Tibial nerve (tissue), 4 donors: ENCODE measurements around the gene P3H4. TPM values are rescaled to one million over a fixed set of nuclear protein-coding genes. Genes with fewer than 3 reads are reported as not detected.
A peak's percentile ranks its signal among the peaks of the same experiment; 100 is the strongest.
"Not testable (repeated sequence)": the region's sequence is repeated elsewhere in the genome, so short reads cannot be mapped to it uniquely, and the experiment has no call there.

Experiments used
- DNase-seq, 2 donors: peaks; one replicate each; pipeline ENCODE4 v3.0.0-alpha.2; 2019; ENCODE audit warnings: low spot score in 2 of 2
- H3K27ac ChIP-seq, 4 donors: fragments of 200-600 bp; sonication (generic) in 3 of 4; one replicate each; pipeline ENCODE4 v1.5.1; 2017 to 2019; ENCODE audit warnings: mild to moderate bottlenecking in 1 of 4
- H3K27me3 ChIP-seq, 2 donors: fragments of 200-600 bp; sonication (generic) in 1 of 2; one replicate each; pipeline versions ENCODE4 v1.5.1 to v1.6.0; 2017 to 2019
- H3K36me3 ChIP-seq, 3 donors: fragments of 200-600 bp; sonication (generic); one replicate each; pipeline ENCODE4 v1.5.1; 2018 to 2019
- H3K4me1 ChIP-seq, 4 donors: fragments of 200-600 bp; sonication (generic) in 3 of 4; one replicate each; pipeline ENCODE4 v1.5.1; 2017 to 2019
- H3K4me3 ChIP-seq, 4 donors: fragments of 200-600 bp; sonication (generic) in 3 of 4; one replicate each; pipeline ENCODE4 v1.5.1; 2017 to 2019; ENCODE audit warnings: mild to moderate bottlenecking in 1 of 4, moderate library complexity in 1 of 4
- H3K9me3 ChIP-seq, 4 donors: fragments of 200-600 bp; sonication (generic) in 3 of 4; one replicate each; pipeline ENCODE4 v1.5.1; 2017 to 2019
- CTCF ChIP-seq, 5 experiments: fragments of 200-600 bp in 3 of 5; fragments of 450-650 bp in 2 of 5; sonication (generic) in 3 of 5; IDR thresholded peaks; one replicate each; pipeline ENCODE4 v1.5.1; 2016 to 2019; ENCODE audit warnings: antibody characterized with exemption in 5 of 5, mild to moderate bottlenecking in 3 of 5, moderate library complexity in 2 of 5
- EP300 ChIP-seq, 2 donors: sonication (generic); formaldehyde crosslinking; IDR thresholded peaks; one replicate each; pipeline ENCODE4 v1.6.1; 2017; ENCODE audit warnings: antibody characterized with exemption in 2 of 2, mild to moderate bottlenecking in 1 of 2
- POLR2A ChIP-seq, 2 donors: fragments of 450-650 bp; IDR thresholded peaks; one replicate each; pipeline ENCODE4 v1.6.1; 2017; ENCODE audit warnings: antibody characterized with exemption in 2 of 2, mild to moderate bottlenecking in 2 of 2, moderate library complexity in 2 of 2
- WGBS, 2 donors: methylation state at CpG; one replicate each; pipeline ENCODE4 v1.1.5; 2018; 5-methylcytosine and 5-hydroxymethylcytosine counted together
- total RNA-seq, 4 donors: library from RNA; depleted of rRNA; stranded (reverse); fragments of >200 nt; gene quantifications; one replicate each; pipeline ENCODE4 v1.1.0, GENCODE V29; 2016

Gene P3H4
- total RNA-seq, 4 donors from 2014 or later, result 14.7 to 23.9 (median 22.0) TPM

GRCh38 chr17:41844971-41845370 is 33.2 kb upstream of the P3H4 start:
- Histone ChIP-seq H3K4me1 (peaks cover 0 to 19% (median 7%) of the 10 kb centered on the region in 4 donors), H3K9me3 (no peaks in the 10 kb centered on the region), H3K27me3 (no peaks in the 10 kb centered on the region), H3K36me3 (peaks cover 0 to 6% (median 0%) of the 10 kb centered on the region in 3 donors), H3K27ac (no peak overlapping the region), H3K4me3 (no peak overlapping the region)
- no peak for TF ChIP-seq POLR2A (IDR thresholded peaks at IDR 0.05)
- TF ChIP-seq EP300 (IDR thresholded peaks at IDR 0.05), result no peak
- TF ChIP-seq CTCF (IDR thresholded peaks at IDR 0.05), result no peak
- WGBS, 2 donors, result 87 to 88% methylated on average over 6 of the region's 6 CpGs
- no peak for DNase-seq

GRCh38 chr17:41840781-41841180 is 29.0 kb upstream of the P3H4 start:
- H3K4me3 ChIP-seq, H3K4me1 ChIP-seq, H3K36me3 ChIP-seq, H3K9me3 ChIP-seq, DNase-seq, H3K27me3 ChIP-seq, H3K27ac ChIP-seq: not testable (repeated sequence)
- 87 to 93% methylated on average over 6 of the region's 6 CpGs for WGBS, 2 donors

GRCh38 chr17:41839448-41839847 is 27.7 kb upstream of the P3H4 start:
- not testable (repeated sequence) for H3K27me3 ChIP-seq, H3K4me3 ChIP-seq, H3K36me3 ChIP-seq, H3K9me3 ChIP-seq, DNase-seq, H3K27ac ChIP-seq
- WGBS, 2 donors, result 98% methylated on average over 2 of the region's 2 CpGs
- peaks cover 0 to 16% (median 7%) of the 10 kb centered on the region in 4 donors for H3K4me1 ChIP-seq

- no peak for DNase-seq
- Histone ChIP-seq H3K27ac (peak within 1 kb of the TSS in 1 of 4 donors; percentile 86), H3K36me3 (peaks cover 0 to under 1% (median 0%) of the 10 kb centered on the region in 3 donors), H3K27me3 (no peaks in the 10 kb centered on the region), H3K4me1 (peaks cover 0 to 18% (median 7%) of the 10 kb centered on the region in 4 donors), H3K4me3 (peak within 1 kb of the TSS in 1 of 4 donors; percentile 76), H3K9me3 (no peaks in the 10 kb centered on the region)
- 94 to 95% methylated on average over 15 of the region's 15 CpGs for WGBS, 2 donors
- TF ChIP-seq EP300 (IDR thresholded peaks at IDR 0.05) (no peak), CTCF (IDR thresholded peaks at IDR 0.05) (no peak), POLR2A (IDR thresholded peaks at IDR 0.05) (no peak)
These were observed 26.2 kb upstream of the P3H4 start, which contains the start of gene KLHL10 for GRCh38 chr17:41837761-41838538. TSS of gene KLHL10 (plus strand) at chr17:41837825. CDS start at chr17:41837933, 108 bp downstream.

- Histone ChIP-seq H3K4me3 (peak overlapping the region; percentile 70 to 97 (median 81)), H3K27ac (peak overlapping the region; percentile 61 to 87 (median 82)), H3K27me3 (no peaks in the 10 kb centered on the region), H3K4me1 (peaks cover 0 to 18% (median 7%) of the 10 kb centered on the region in 4 donors), H3K36me3 (peaks cover 0 to 13% (median 0%) of the 10 kb centered on the region in 3 donors), H3K9me3 (no peaks in the 10 kb centered on the region)
- DNase-seq, result no peak
- TF ChIP-seq EP300 (IDR thresholded peaks at IDR 0.05) (no peak), POLR2A (IDR thresholded peaks at IDR 0.05) (no peak), CTCF (IDR thresholded peaks at IDR 0.05) (no peak)
- 46 to 61% methylated on average over 21 of the region's 21 CpGs for WGBS, 2 donors
These were observed 24.9 kb upstream of the P3H4 start for GRCh38 chr17:41836550-41837196.
